Astrocyte (in vitro differentiated cells and primary cell): ENCODE results near the gene EML6. TPM values are rescaled to one million over a fixed set of nuclear protein-coding genes. Genes with fewer than 3 reads are reported as not detected.

Experiments used
- DNase-seq: peaks from one replicate; pipeline ENCODE4 v3.0.0-alpha.2; 2010; ENCODE audit warnings: low read depth
- FAIRE-seq: peaks from 2 replicates; lab custom pipeline; 2011; peaks lifted over from hg19 to GRCh38; lab: Jason Lieb, UNC
- H2AFZ ChIP-seq: 2 replicates; pipeline ENCODE4 v1.6.0; 2012; ENCODE audit warnings: low read depth, low read length, inconsistent platforms
- H3K27ac ChIP-seq: 2 replicates; pipeline ENCODE4 v1.5.1; 2011; ENCODE audit warnings: low read depth, low read length, inconsistent platforms
- H3K27me3 ChIP-seq: 2 replicates; pipeline ENCODE4 v1.6.0; 2011; ENCODE audit warnings: low read length, inconsistent platforms; ENCODE audit not compliant: insufficient read depth
- H3K36me3 ChIP-seq: 2 replicates; pipeline ENCODE4 v1.5.1; 2011; ENCODE audit warnings: low read length, inconsistent platforms; ENCODE audit not compliant: insufficient read depth
- H3K4me1 ChIP-seq: 2 replicates; pipeline ENCODE4 v1.5.1; 2011; ENCODE audit warnings: low read length, inconsistent platforms; ENCODE audit not compliant: insufficient read depth
- H3K4me2 ChIP-seq: 2 replicates; pipeline ENCODE4 v1.6.0; 2012; ENCODE audit warnings: low read length, inconsistent platforms
- H3K4me3 ChIP-seq: 2 replicates; pipeline ENCODE4 v1.5.1; 2011; ENCODE audit warnings: low read depth, mild to moderate bottlenecking, low read length, inconsistent platforms; ENCODE audit not compliant: insufficient read depth
- H3K79me2 ChIP-seq: 2 replicates; pipeline ENCODE4 v1.6.0; 2012; ENCODE audit warnings: mild to moderate bottlenecking, low read length, inconsistent platforms; ENCODE audit not compliant: insufficient read depth
- H3K9ac ChIP-seq: 2 replicates; pipeline ENCODE4 v1.6.0; 2012; ENCODE audit warnings: mild to moderate bottlenecking, low read length, inconsistent platforms
- H3K9me3 ChIP-seq: 2 replicates; pipeline ENCODE4 v1.5.1; 2012; ENCODE audit warnings: low read depth, mild to moderate bottlenecking, low read length, inconsistent platforms; ENCODE audit not compliant: insufficient read depth
- H4K20me1 ChIP-seq: 2 replicates; pipeline ENCODE4 v1.6.0; 2012; ENCODE audit warnings: low read length, inconsistent platforms; ENCODE audit not compliant: insufficient read depth
- H3K27ac Mint-ChIP-seq: one replicate; pipeline ENCODE4 v1.8.0; 2021; ENCODE audit warnings: mild to moderate bottlenecking, mixed read lengths; ENCODE audit not compliant: unreplicated experiment
- H3K27me3 Mint-ChIP-seq: one replicate; pipeline ENCODE4 v1.8.0; 2021; ENCODE audit warnings: low read depth, mixed read lengths; ENCODE audit not compliant: unreplicated experiment
- H3K36me3 Mint-ChIP-seq: one replicate; pipeline ENCODE4 v1.8.0; 2021; ENCODE audit warnings: low read depth, mixed read lengths; ENCODE audit not compliant: unreplicated experiment
- H3K4me1 Mint-ChIP-seq: one replicate; pipeline ENCODE4 v1.8.0; 2021; ENCODE audit warnings: low read depth, mixed read lengths; ENCODE audit not compliant: unreplicated experiment
- H3K4me3 Mint-ChIP-seq: one replicate; pipeline ENCODE4 v1.8.0; 2021; ENCODE audit warnings: mild to moderate bottlenecking, moderate library complexity, mixed read lengths; ENCODE audit not compliant: unreplicated experiment
- H3K9me3 Mint-ChIP-seq: one replicate; pipeline ENCODE4 v1.8.0; 2021; ENCODE audit warnings: mild to moderate bottlenecking, mixed read lengths; ENCODE audit not compliant: unreplicated experiment
- EZH2 ChIP-seq: IDR thresholded peaks from 2 replicates; pipeline ENCODE4 v1.6.1; 2012; ENCODE audit warnings: mild to moderate bottlenecking, low read length, inconsistent platforms; ENCODE audit not compliant: insufficient read depth
- total RNA-seq: library from RNA; stranded (reverse); gene quantifications from 2 replicates; pipeline ENCODE4 v1.2.1, GENCODE V29; 2021
- TF ChIP-seq, protein P1 (sequence below): IDR thresholded peaks from 2 replicates; pipeline ENCODE4 v1.5.1; 2011; ENCODE audit warnings: low read depth, mild to moderate bottlenecking, inconsistent platforms, low read length, moderate library complexity; ENCODE audit not compliant: insufficient read depth

The EML6 gene
- total RNA-seq, 1 donor from 2014 or later: 0.23 TPM

DNA sequence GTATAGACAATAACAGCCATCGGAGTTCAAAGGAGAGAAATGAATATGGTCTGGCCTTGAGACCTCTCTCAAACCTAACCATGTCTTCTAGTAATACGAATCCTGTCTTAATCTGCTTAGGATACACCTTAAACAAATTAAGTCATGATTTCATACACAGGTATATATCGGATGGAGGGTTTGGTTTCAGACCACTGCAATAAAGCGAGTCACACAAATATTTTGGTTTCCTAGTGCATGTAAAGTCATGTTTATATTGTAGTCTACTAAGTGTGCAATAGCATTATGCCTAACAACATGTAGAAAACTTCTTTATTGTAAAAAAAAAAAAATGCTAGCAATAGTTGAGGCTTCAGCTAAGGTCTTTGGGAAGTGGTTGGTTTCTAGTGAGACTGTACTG is 73.8 kb downstream of the EML6 start:
- no peak overlapping the region for H3K27ac ChIP-seq
- TF ChIP-seq, protein P1, sequence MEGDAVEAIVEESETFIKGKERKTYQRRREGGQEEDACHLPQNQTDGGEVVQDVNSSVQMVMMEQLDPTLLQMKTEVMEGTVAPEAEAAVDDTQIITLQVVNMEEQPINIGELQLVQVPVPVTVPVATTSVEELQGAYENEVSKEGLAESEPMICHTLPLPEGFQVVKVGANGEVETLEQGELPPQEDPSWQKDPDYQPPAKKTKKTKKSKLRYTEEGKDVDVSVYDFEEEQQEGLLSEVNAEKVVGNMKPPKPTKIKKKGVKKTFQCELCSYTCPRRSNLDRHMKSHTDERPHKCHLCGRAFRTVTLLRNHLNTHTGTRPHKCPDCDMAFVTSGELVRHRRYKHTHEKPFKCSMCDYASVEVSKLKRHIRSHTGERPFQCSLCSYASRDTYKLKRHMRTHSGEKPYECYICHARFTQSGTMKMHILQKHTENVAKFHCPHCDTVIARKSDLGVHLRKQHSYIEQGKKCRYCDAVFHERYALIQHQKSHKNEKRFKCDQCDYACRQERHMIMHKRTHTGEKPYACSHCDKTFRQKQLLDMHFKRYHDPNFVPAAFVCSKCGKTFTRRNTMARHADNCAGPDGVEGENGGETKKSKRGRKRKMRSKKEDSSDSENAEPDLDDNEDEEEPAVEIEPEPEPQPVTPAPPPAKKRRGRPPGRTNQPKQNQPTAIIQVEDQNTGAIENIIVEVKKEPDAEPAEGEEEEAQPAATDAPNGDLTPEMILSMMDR: no peak
- no peak for TF ChIP-seq EZH2
- H3K36me3 Mint-ChIP-seq: no peaks in the 10 kb centered on the region
- H3K4me1 Mint-ChIP-seq: no peaks in the 10 kb centered on the region
- H3K36me3 ChIP-seq: no peaks in the 10 kb centered on the region
- H3K4me1 ChIP-seq: no peaks in the 10 kb centered on the region
- H3K9ac ChIP-seq: no peak overlapping the region
- DNase-seq: no peak
- no peak for FAIRE-seq
- no peaks in the 10 kb centered on the region for H3K27me3 ChIP-seq
- peaks cover 2% of the 10 kb centered on the region for H3K27me3 Mint-ChIP-seq
- H3K4me2 ChIP-seq: no peak overlapping the region
- H3K27ac Mint-ChIP-seq: no peak overlapping the region
- H2AFZ ChIP-seq: no peak overlapping the region
- H3K9me3 Mint-ChIP-seq: peaks cover 2% of the 10 kb centered on the region
- H3K79me2 ChIP-seq: no peaks in the 10 kb centered on the region
- H3K9me3 ChIP-seq: no peaks in the 10 kb centered on the region
- H3K4me3 Mint-ChIP-seq: no peak overlapping the region
- no peaks in the 10 kb centered on the region for H4K20me1 ChIP-seq
- no peak overlapping the region for H3K4me3 ChIP-seq

DNA sequence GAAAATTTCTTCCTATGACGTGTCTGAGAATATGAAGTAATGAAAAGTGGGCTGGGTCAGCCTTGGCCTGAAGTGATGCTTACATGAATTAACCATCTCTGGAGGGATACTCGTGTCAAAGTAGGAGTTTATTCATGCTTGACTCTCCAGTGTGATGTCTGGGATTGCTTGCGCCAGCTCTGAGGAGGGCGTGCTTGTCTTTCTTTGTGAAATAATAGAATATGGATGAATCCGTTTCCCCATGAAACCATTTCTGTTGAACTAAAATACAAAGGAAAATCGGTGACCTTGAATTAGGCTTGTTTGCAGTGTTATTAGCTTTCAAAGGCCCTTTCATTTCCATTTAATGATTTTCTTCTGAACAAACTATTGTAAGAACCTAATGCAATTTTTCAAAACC is 77.9 kb downstream of the EML6 start:
- no peaks in the 10 kb centered on the region for H3K79me2 ChIP-seq
- H3K4me3 ChIP-seq: no peak overlapping the region
- H3K27me3 ChIP-seq: no peaks in the 10 kb centered on the region
- no peaks in the 10 kb centered on the region for H3K4me1 Mint-ChIP-seq
- H3K4me3 Mint-ChIP-seq: no peak overlapping the region
- no peaks in the 10 kb centered on the region for H3K27me3 Mint-ChIP-seq
- H4K20me1 ChIP-seq: no peaks in the 10 kb centered on the region
- H3K27ac ChIP-seq: no peak overlapping the region
- H3K4me1 ChIP-seq: no peaks in the 10 kb centered on the region
- no peaks in the 10 kb centered on the region for H3K36me3 ChIP-seq
- H3K36me3 Mint-ChIP-seq: no peaks in the 10 kb centered on the region
- no peak overlapping the region for H3K27ac Mint-ChIP-seq
- H3K9me3 Mint-ChIP-seq: peaks cover 4% of the 10 kb centered on the region
- H3K4me2 ChIP-seq: no peak overlapping the region
- DNase-seq (no peak), FAIRE-seq (no peak)
- no peak for TF ChIP-seq EZH2
- TF ChIP-seq, protein P1: no peak
- H3K9ac ChIP-seq: no peak overlapping the region
- H3K9me3 ChIP-seq: no peaks in the 10 kb centered on the region
- H2AFZ ChIP-seq: no peak overlapping the region

DNA sequence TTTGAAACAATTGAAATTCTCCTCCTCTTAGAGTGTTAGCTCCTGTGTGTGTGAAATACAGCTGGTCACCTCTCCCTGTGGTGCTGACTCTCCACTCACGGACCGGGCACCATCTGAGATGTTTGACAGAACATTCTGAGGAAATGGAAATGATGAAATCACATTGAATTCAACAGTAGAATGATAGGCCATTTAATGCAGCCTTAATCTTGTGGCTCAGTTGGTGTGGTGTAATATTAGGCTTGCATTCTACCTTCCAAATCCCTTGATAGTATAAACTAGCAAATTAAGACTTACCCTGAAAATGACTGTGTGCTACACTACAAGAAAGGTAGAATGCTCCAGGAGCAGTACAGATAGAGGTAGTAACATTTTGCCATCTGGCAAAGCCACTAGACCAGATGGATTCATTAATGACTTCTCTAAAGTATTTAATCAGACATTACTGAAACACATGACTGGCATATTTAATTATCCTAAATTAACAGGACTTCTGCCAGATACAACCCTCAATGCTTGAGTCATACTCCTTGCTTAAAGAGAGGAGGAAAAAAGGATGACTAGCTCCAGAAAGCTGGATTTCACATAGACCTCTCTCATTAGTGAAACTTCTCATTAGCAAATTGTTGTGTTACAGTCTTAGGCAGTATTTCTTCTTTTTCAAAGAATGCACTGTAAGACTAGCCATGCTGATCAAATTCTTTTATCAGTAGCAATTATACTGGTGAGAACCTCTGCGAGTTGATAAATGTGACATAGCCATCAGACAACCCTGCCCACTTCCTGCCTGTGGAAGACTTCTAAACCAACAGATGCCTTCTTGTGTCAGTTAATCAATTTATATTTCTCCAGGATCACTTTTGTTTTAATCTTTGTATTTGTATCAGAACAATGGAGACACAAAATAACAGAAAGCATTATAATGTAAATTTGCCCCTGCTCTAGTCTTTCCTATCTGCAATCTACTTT is 80.6 kb downstream of the EML6 start:
- no peak overlapping the region for H3K9ac ChIP-seq
- H3K4me2 ChIP-seq: no peak overlapping the region
- DNase-seq: peak; percentile 50
- no peaks in the 10 kb centered on the region for H3K4me1 Mint-ChIP-seq
- no peak overlapping the region for H3K4me3 Mint-ChIP-seq
- no peaks in the 10 kb centered on the region for H3K36me3 Mint-ChIP-seq
- FAIRE-seq: no peak
- no peaks in the 10 kb centered on the region for H3K9me3 ChIP-seq
- H3K27me3 Mint-ChIP-seq: no peaks in the 10 kb centered on the region
- no peaks in the 10 kb centered on the region for H4K20me1 ChIP-seq
- no peaks in the 10 kb centered on the region for H3K4me1 ChIP-seq
- H3K79me2 ChIP-seq: no peaks in the 10 kb centered on the region
- TF ChIP-seq EZH2: no peak
- TF ChIP-seq, protein P1: no peak
- H3K27ac ChIP-seq: no peak overlapping the region
- no peaks in the 10 kb centered on the region for H3K36me3 ChIP-seq
- H3K27ac Mint-ChIP-seq: no peak overlapping the region
- H3K27me3 ChIP-seq: no peaks in the 10 kb centered on the region
- H3K9me3 Mint-ChIP-seq: peaks cover 4% of the 10 kb centered on the region
- no peak overlapping the region for H2AFZ ChIP-seq
- no peak overlapping the region for H3K4me3 ChIP-seq
